ENCODE results near the gene SPTBN4.
"Not testable (repeated sequence)": the region's sequence is repeated elsewhere in the genome, so short reads cannot be mapped to it uniquely, and the experiment has no call there.

SPTBN4 gene

GRCh38 chr19:40621283-40621682, 154.5 kb downstream of the SPTBN4 start:
- no peak for DNase-seq (ENCODE audit: low spot score)

- no peak for DNase-seq (ENCODE audit: low spot score)
Observed at GRCh38 chr19:40621966-40622772, 155.4 kb downstream of the SPTBN4 start.

- no peak for DNase-seq (ENCODE audit: low spot score)
Observed at GRCh38 chr19:40622773-40623075, 155.9 kb downstream of the SPTBN4 start.

GRCh38 chr19:40623403-40624251, 156.8 kb downstream of the SPTBN4 start:
- DNase-seq (ENCODE audit: low spot score) = no peak

- DNase-seq (ENCODE audit: low spot score) = not testable (repeated sequence)
Observed at GRCh38 chr19:40624369-40625153, 157.8 kb downstream of the SPTBN4 start.

DNA sequence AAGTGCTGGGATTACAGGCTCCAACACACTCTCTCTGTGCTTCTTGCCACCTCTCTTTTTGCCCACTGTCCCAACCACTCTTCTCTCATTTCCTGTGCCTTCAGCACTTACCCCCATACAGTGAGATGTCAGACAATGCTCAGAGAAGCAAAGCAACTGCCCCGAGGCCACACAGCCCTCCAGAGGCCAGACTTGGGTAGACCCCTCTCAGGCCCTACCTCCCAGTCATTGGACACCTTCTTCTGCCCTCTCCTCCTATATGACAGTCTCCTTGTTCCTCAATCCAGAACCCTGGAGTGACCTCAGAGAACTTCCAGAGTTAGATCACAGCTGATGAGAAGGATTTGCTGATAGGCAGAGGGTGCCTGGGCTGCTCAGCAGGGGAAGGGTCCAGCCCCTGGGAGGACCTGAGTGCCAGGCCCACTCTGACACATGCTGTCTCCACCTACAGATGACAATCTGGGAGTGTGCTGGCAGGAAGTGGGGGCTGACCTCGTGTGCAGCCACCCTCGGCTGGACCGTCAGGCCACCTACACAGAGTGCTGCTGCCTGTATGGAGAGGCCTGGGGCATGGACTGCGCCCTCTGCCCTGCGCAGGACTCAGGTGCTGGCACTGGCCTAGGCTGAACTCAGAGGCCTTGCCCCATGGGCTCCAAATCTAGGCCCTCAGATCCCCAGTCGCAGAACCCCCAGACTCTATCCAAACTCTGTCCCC, 158.8 kb downstream of the SPTBN4 start:
- no peak for DNase-seq (ENCODE audit: low spot score)
